HepG2 (cell line): Measurements from ENCODE around the gene TBL3. TPM values are rescaled to one million over a fixed set of nuclear protein-coding genes. Genes with fewer than 3 reads are reported as not detected.
A peak's percentile ranks its signal among the peaks of the same experiment; 100 is the strongest.

Experiments used
- ATAC-seq: fragments of 200-7000 bp; cut with Tn5 transposase; 3 replicates; pipeline ENCODE4 v1.9.1; 2020; ENCODE audit warnings: mild to moderate bottlenecking, moderate library complexity
- BruUV-seq: library from RNA; stranded (reverse); fragments of 400-500 nt; replicated peaks from 2 replicates; lab custom pipeline; 2021; lab: Mats Ljungman, UMichigan
- CTCF ChIA-PET: fragments of 300-600 bp; formaldehyde crosslinking; extraction: SDS; loops from one replicate; lab custom pipeline; 2021; ENCODE audit warnings: low total read pairs, inconsistent platforms, low intra/inter-chr PET ratio; lab: Yijun Ruan, JAX
- POLR2A ChIA-PET: fragments of 350-600 bp; sonication (Branson Sonifier 250); formaldehyde crosslinking; loops from one replicate; lab custom pipeline; 2020; ENCODE audit warnings: antibody characterized with exemption, inconsistent platforms; lab: Yijun Ruan, JAX
- DNase-seq: peaks from one replicate; pipeline ENCODE4 v3.0.0-alpha.2; 2015; ENCODE audit warnings: low spot score
- FAIRE-seq: peaks from 3 replicates; lab custom pipeline; 2011; peaks lifted over from hg19 to GRCh38; lab: Jason Lieb, UNC
- H2AFZ ChIP-seq: one replicate; pipeline ENCODE4 v1.6.1; 2011; ENCODE audit warnings: low read length, inconsistent platforms
- H3K27ac ChIP-seq: fragments of 300-600 bp; 3 replicates; pipeline ENCODE4 v1.8.0; 2011; ENCODE audit warnings: mixed run types, mild to moderate bottlenecking, mixed read lengths, low read length, inconsistent platforms; ENCODE audit not compliant: insufficient read depth; ENCODE audit errors: extremely low read length
- H3K27me3 ChIP-seq, 2 experiments: fragments of 200-600 bp in 1 of 2; 2 replicates in 1 of 2; 3 replicates in 1 of 2; pipeline versions ENCODE4 v1.6.0 to v1.8.0; 2011; ENCODE audit warnings: low read length in 2 of 2, mild to moderate bottlenecking in 2 of 2, moderate library complexity in 2 of 2, inconsistent platforms in 1 of 2; ENCODE audit not compliant: insufficient read depth in 2 of 2, control insufficient read depth in 1 of 2
- H3K36me3 ChIP-seq, 2 experiments: fragments of 200-600 bp in 1 of 2; replicated peaks in 1 of 2; 2 replicates in 1 of 2; 3 replicates in 1 of 2; pipeline versions ENCODE4 v1.5.1 to v1.8.0; 2011; ENCODE audit warnings: low read length in 2 of 2, inconsistent platforms in 1 of 2; ENCODE audit not compliant: insufficient read depth in 2 of 2, control insufficient read depth in 1 of 2
- H3K4me1 ChIP-seq: 2 replicates; pipeline ENCODE4 v1.5.1; 2012; ENCODE audit warnings: low read length, inconsistent platforms; ENCODE audit not compliant: insufficient read depth
- H3K4me2 ChIP-seq: 2 replicates; pipeline ENCODE4 v1.6.0; 2011; ENCODE audit warnings: low read depth, low read length, inconsistent platforms
- H3K4me3 ChIP-seq, 3 experiments: fragments of 200-600 bp in 1 of 3; sonication (generic), shearing (Covaris generic) in 1 of 3; replicated peaks in 1 of 3; 2 replicates each; pipeline ENCODE4 v1.5.1; 2011 to 2016; ENCODE audit warnings: low read length in 3 of 3, inconsistent platforms in 2 of 3, low read depth in 2 of 3, mild to moderate bottlenecking in 2 of 3, control low read depth in 1 of 3, mixed read lengths in 1 of 3; ENCODE audit not compliant: insufficient read depth in 1 of 3
- H3K79me2 ChIP-seq: one replicate; pipeline ENCODE4 v1.6.1; 2011; ENCODE audit warnings: low read length, inconsistent platforms; ENCODE audit not compliant: insufficient read depth
- H3K9ac ChIP-seq: 2 replicates; pipeline ENCODE4 v1.6.0; 2011; ENCODE audit warnings: mild to moderate bottlenecking, low read depth, low read length, inconsistent platforms; ENCODE audit not compliant: insufficient read depth
- H3K9me3 ChIP-seq: 2 replicates; pipeline ENCODE4 v1.5.1; 2012; ENCODE audit warnings: mild to moderate bottlenecking, low read length
- H4K20me1 ChIP-seq: 2 replicates; pipeline ENCODE4 v1.6.0; 2011; ENCODE audit warnings: inconsistent platforms, mild to moderate bottlenecking, low read length, moderate library complexity; ENCODE audit not compliant: insufficient read depth
- ADNP ChIP-seq: sonication (generic); formaldehyde crosslinking; IDR thresholded peaks from 2 replicates; pipeline ENCODE4 v1.4.0; 2020; ENCODE audit warnings: missing genetic modification reagents
- HNRNPH1 ChIP-seq: fragments of 200-400 bp; formaldehyde crosslinking; optimal IDR thresholded peaks from 2 replicates; pipeline ENCODE3; 2017; ENCODE audit warnings: mild to moderate bottlenecking, low read depth, low read length
- KLF15 ChIP-seq: sonication (generic); formaldehyde crosslinking; IDR thresholded peaks from 2 replicates; pipeline ENCODE4 v1.8.1; 2023; ENCODE audit warnings: borderline replicate concordance, mild to moderate bottlenecking, inconsistent platforms, missing genetic modification reagents, mixed read lengths
- RBFOX2 ChIP-seq: fragments of 200-400 bp; formaldehyde crosslinking; IDR thresholded peaks from 2 replicates; pipeline ENCODE4 v1.6.1; 2017; ENCODE audit warnings: low read depth, mild to moderate bottlenecking, low read length
- RCOR2 ChIP-seq: IDR thresholded peaks from 2 replicates; pipeline ENCODE4 v1.6.1; 2016; ENCODE audit warnings: missing biosample characterization, missing genetic modification reagents
- ZHX2 ChIP-seq, 2 experiments: sonication (generic) in 1 of 2; formaldehyde crosslinking in 1 of 2; IDR thresholded peaks; 2 replicates each; pipeline versions ENCODE4 v1.6.1 to v1.9.0; 2014 to 2022; ENCODE audit warnings: antibody characterized with exemption in 1 of 2, borderline replicate concordance in 1 of 2, inconsistent platforms in 1 of 2, low read depth in 1 of 2, missing genetic modification reagents in 1 of 2
- ZNF282 ChIP-seq: fragments of 450-650 bp; IDR thresholded peaks from 2 replicates; pipeline ENCODE4 v1.6.1; 2018; ENCODE audit not compliant: partially characterized antibody
- ZNF430 ChIP-seq: sonication (generic); formaldehyde crosslinking; IDR thresholded peaks from 2 replicates; pipeline ENCODE4 v1.9.0; 2021; ENCODE audit warnings: mild to moderate bottlenecking, missing genetic modification reagents
- ZNF549 ChIP-seq: sonication (generic); formaldehyde crosslinking; IDR thresholded peaks from 2 replicates; pipeline ENCODE4 v1.5.0; 2020; ENCODE audit warnings: missing genetic modification reagents
- ZSCAN12 ChIP-seq: sonication (generic); formaldehyde crosslinking; IDR thresholded peaks from 2 replicates; pipeline ENCODE4 v1.9.0; 2021; ENCODE audit warnings: mild to moderate bottlenecking, missing genetic modification reagents
- WGBS: methylation state at CpG from one replicate; pipeline ENCODE4 v1.1.6; 2017; ENCODE audit warnings: low lambda C conversion rate; 5-methylcytosine and 5-hydroxymethylcytosine counted together
- in situ Hi-C: cut with HindIII; loops from 2 replicates; pipeline ENCODE4 v1.10.0; 2017; ENCODE audit warnings: low pct_unique_long_range_greater_than_20kb; ENCODE audit not compliant: extremely low pct_ligation_motif_present
- intact Hi-C: fragments of 100-400 bp; cut with micrococcal nuclease; formaldehyde crosslinking; loops from one replicate; pipeline ENCODE4 v1.10.0; 2022; ENCODE audit not compliant: unreplicated experiment
- polyA plus RNA-seq, 8 experiments: library from polyadenylated mRNA; depleted of rRNA in 3 of 8; stranded (reverse) in 7 of 8; unstranded in 1 of 8; fragments of >200 nt; fragmentation: Illumina TruSeq in 4 of 8; extraction: Trizol in 4 of 8; gene quantifications; 2 replicates each; pipeline versions ENCODE4 v1.2.1 to v1.2.3, GENCODE V29; 2011 to 2016; ENCODE audit warnings: low read depth in 4 of 8, missing spikeins in 1 of 8, mixed read lengths in 1 of 8; ENCODE audit not compliant: insufficient read depth in 1 of 8
- total RNA-seq, 5 experiments: library from RNA; depleted of rRNA; stranded (reverse); fragments of >200 nt; fragmentation: Illumina TruSeq; extraction: Trizol; gene quantifications; 2 replicates each; pipeline ENCODE4 v1.2.3, GENCODE V29; 2016; ENCODE audit warnings: low read depth in 1 of 5

The TBL3 gene
- total and polyA plus RNA-seq, 2 of the 13 experiments (the other 11 are each of a cell fraction or from before 2014, with no cell fraction given), result 16.8 to 38.0 TPM

DNA sequence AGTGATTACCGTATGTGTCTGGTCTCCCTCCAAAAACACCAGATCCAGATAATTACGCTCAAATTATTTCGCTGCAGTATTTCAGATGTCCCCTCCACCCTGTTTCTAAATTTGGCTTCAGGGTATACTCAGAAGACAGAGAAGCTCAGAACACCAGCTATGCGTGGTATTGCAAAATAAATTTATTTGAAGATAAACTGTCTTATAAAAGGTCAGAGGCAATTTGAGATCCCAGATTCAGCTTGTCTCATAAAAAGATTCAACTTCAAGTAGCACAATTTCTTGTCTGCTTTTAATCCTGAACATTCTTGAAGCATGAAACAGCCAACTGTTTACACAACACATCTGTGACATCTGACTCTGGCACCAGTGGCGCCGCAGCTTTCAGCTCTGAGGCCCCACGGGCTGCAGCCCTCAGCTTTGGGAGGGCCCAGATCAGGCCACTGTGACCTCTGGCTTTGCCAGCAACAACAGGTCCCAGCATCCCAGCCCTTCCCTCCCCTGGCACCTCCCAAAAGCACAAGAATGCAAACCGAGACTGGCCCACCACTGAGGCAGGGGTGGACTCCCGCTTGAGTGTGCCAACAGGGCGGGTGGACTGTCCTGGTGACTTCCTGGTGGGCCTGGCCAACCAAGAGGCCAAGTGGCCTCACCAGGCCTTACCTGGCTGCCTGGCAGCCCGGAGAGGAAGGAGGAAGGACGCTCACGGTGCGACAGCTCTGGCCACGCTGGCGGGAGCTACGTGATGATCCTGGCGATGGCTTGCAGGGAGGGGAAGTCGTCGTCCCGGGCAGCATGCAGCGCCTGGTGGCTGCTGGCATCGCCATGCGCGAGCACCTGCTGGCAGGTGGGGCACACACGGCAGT, 25.9 kb downstream of the TBL3 start:
- Histone ChIP-seq H3K9me3 (no peaks in the 10 kb centered on the region), H3K27me3 (no peaks in the 10 kb centered on the region), H3K36me3 (peaks cover 26 to 37% of the 10 kb centered on the region in 2 experiments), H3K9ac (no peak overlapping the region), H4K20me1 (no peaks in the 10 kb centered on the region), H3K4me3 (no peak overlapping the region), H3K4me1 (peaks cover 16% of the 10 kb centered on the region), H3K79me2 (no peaks in the 10 kb centered on the region), H3K27ac (no peak overlapping the region), H2AFZ (no peak overlapping the region), H3K4me2 (no peak overlapping the region)
- TSS peak; percentile 40 for BruUV-seq
- no peak for ATAC-seq
- in situ Hi-C loops, result no loop called here
- intact Hi-C loops, result no loop called here
- TF ChIP-seq RBFOX2 (peak; percentile 34; the same call in 1 of the 2 replicates), HNRNPH1 (no peak)
- CTCF ChIA-PET, result no interaction called here
- POLR2A ChIA-PET, result interaction anchor here (2.3 kb wide), 1 partner anchor 33 kb away, joined by 6 read pairs; the partner anchor contains the start of gene RPS2
- 97% methylated on average over 7 of the region's 26 CpGs for WGBS
- FAIRE-seq, result no peak
- DNase-seq, result no peak

- H3K27ac ChIP-seq, result no peak overlapping the region
- ATAC-seq, result no peak
- H3K36me3 ChIP-seq, result peaks cover 29 to 44% of the 10 kb centered on the region in 2 experiments
- no peak overlapping the region for H3K9ac ChIP-seq
- no peaks in the 10 kb centered on the region for H3K27me3 ChIP-seq
- 96% methylated on average over 7 of the region's 27 CpGs for WGBS
- BruUV-seq, result no TSS peak
- no peak overlapping the region for H3K4me2 ChIP-seq
- peaks cover 3% of the 10 kb centered on the region; the same call in 1 of the 2 replicates for H4K20me1 ChIP-seq
- H2AFZ ChIP-seq, result no peak overlapping the region
- intact Hi-C loops, result no loop called here
- no peak overlapping the region for H3K4me3 ChIP-seq
- CTCF ChIA-PET, result no interaction called here
- H3K79me2 ChIP-seq, result no peaks in the 10 kb centered on the region
- H3K9me3 ChIP-seq, result no peaks in the 10 kb centered on the region
- POLR2A ChIA-PET, result interaction anchor here (2.3 kb wide), 1 partner anchor 34 kb away, joined by 6 read pairs; the partner anchor contains the start of gene RPS2
- in situ Hi-C loops, result no loop called here
- no peak for DNase-seq
- peaks cover 10% of the 10 kb centered on the region for H3K4me1 ChIP-seq
- FAIRE-seq, result no peak
- TF ChIP-seq ZNF430 (CRISPR knock-in tag) (no peak), ZNF549 (CRISPR knock-in tag) (no peak), ZNF282 (no peak), ZSCAN12 (no peak), RCOR2 (no peak), KLF15 (CRISPR knock-in tag) (no peak), ADNP (CRISPR knock-in tag) (no peak), ZHX2 (IDR thresholded peaks at IDR 0.05; ENCODE audit: low read depth) (no peak), ZHX2 (CRISPR knock-in tag; IDR thresholded peaks at IDR 0.05; ENCODE audit: borderline replicate concordance) (no peak)
Measured at GRCh38 chr16:1998360-1998835, 26.5 kb downstream of the TBL3 start.
